GM21786 (cell line): ENCODE results near the gene TRIM3.
A peak's percentile ranks its signal among the peaks of the same experiment; 100 is the strongest.

Experiments
- ATAC-seq: cut with Tn5 transposase; IDR thresholded peaks from one replicate; pipeline ENCODE4 v1.9.1; 2021; ENCODE audit not compliant: unreplicated experiment

The TRIM3 gene

GRCh38 chr11:6404342-6405051 lies 69.2 kb downstream of the TRIM3 start:
- ATAC-seq = no peak

- no peak for ATAC-seq
These were observed 70.2 kb downstream of the TRIM3 start for GRCh38 chr11:6403539-6403938.

GRCh38 chr11:6402561-6402981 lies 71.2 kb downstream of the TRIM3 start:
- ATAC-seq = peak; percentile 94

- peak; percentile 45 for ATAC-seq
These were observed 71.7 kb downstream of the TRIM3 start for GRCh38 chr11:6402061-6402470.

- ATAC-seq = no peak
These were observed 72.3 kb downstream of the TRIM3 start for GRCh38 chr11:6401464-6401863.

- ATAC-seq = no peak
These were observed 73.1 kb downstream of the TRIM3 start for GRCh38 chr11:6400431-6401345.
